ENCODE measurements around the gene PGBD5.

DNA sequence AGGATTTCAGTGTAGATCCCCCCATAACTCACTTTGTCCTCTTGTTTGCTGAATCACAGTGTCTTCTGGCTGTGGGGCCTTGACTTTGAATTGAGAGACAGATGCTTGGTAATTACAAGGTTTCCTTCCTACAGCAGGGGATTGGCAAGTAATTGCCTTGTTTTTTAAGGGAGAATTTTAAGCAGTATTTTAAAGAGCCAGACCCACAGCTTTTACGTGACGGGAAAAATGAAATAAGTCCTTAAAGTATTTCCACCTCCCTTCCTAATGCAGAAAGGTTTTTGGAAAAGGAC lies 41.0 kb downstream of the PGBD5 start:
- TF ChIP-seq, protein P1, sequence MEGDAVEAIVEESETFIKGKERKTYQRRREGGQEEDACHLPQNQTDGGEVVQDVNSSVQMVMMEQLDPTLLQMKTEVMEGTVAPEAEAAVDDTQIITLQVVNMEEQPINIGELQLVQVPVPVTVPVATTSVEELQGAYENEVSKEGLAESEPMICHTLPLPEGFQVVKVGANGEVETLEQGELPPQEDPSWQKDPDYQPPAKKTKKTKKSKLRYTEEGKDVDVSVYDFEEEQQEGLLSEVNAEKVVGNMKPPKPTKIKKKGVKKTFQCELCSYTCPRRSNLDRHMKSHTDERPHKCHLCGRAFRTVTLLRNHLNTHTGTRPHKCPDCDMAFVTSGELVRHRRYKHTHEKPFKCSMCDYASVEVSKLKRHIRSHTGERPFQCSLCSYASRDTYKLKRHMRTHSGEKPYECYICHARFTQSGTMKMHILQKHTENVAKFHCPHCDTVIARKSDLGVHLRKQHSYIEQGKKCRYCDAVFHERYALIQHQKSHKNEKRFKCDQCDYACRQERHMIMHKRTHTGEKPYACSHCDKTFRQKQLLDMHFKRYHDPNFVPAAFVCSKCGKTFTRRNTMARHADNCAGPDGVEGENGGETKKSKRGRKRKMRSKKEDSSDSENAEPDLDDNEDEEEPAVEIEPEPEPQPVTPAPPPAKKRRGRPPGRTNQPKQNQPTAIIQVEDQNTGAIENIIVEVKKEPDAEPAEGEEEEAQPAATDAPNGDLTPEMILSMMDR (conservative IDR thresholded peaks at IDR 0.05 in 1 of 2, IDR thresholded peaks at IDR 0.05 in 1 of 2; ENCODE audit: low read depth in 1 of 2, low read length in 2 of 2), result no peak
- TF ChIP-seq EZH2 (IDR thresholded peaks at IDR 0.05; ENCODE audit: low read length, missing control alignments), result no peak

Data from fibroblast of lung (primary cell).